Mesendoderm (in vitro differentiated cells): ENCODE results near the gene TNS1.

Source experiments
- DNase-seq: peaks from one replicate; pipeline ENCODE4 v3.0.0; 2013
- H2AK5ac ChIP-seq: 2 replicates; pipeline ENCODE4 v1.6.1; 2013; ENCODE audit warnings: low read length, inconsistent platforms
- H2BK120ac ChIP-seq: 2 replicates; pipeline ENCODE4 v1.6.1; 2013; ENCODE audit warnings: low read depth, mild to moderate bottlenecking, low read length, moderate library complexity, mixed read lengths
- H2BK15ac ChIP-seq: replicated peaks from 2 replicates; pipeline ENCODE4 v1.6.1; 2013; ENCODE audit warnings: low read depth, mild to moderate bottlenecking, moderate library complexity
- H2BK5ac ChIP-seq: 2 replicates; pipeline ENCODE4 v1.6.1; 2013; ENCODE audit warnings: low read length, inconsistent platforms
- H3K18ac ChIP-seq: 2 replicates; pipeline ENCODE4 v1.6.1; 2013; ENCODE audit warnings: mild to moderate bottlenecking, low read length, mixed read lengths
- H3K23ac ChIP-seq: one replicate; pipeline ENCODE4 v1.6.1; 2013; ENCODE audit warnings: low read length
- H3K27ac ChIP-seq: 2 replicates; pipeline ENCODE4 v1.5.1; 2013; ENCODE audit warnings: low read depth, mild to moderate bottlenecking, inconsistent platforms, low read length, moderate library complexity
- H3K27me3 ChIP-seq: 2 replicates; pipeline ENCODE4 v1.6.1; 2013; ENCODE audit warnings: low read length, control low read depth, mild to moderate bottlenecking, inconsistent platforms; ENCODE audit not compliant: insufficient read depth, poor library complexity
- H3K36me3 ChIP-seq: 2 replicates; pipeline ENCODE4 v1.6.1; 2013; ENCODE audit warnings: low read length, inconsistent platforms; ENCODE audit not compliant: control insufficient read depth, insufficient read depth
- H3K4ac ChIP-seq: one replicate; pipeline ENCODE4 v1.6.1; 2013; ENCODE audit warnings: low read depth, mild to moderate bottlenecking, low read length, moderate library complexity
- H3K4me1 ChIP-seq: 2 replicates; pipeline ENCODE4 v1.6.1; 2013; ENCODE audit warnings: low read depth, low read length, inconsistent platforms; ENCODE audit not compliant: control insufficient read depth
- H3K4me2 ChIP-seq: 2 replicates; pipeline ENCODE4 v1.6.1; 2013; ENCODE audit warnings: low read length
- H3K4me3 ChIP-seq: 2 replicates; pipeline ENCODE4 v1.5.1; 2013; ENCODE audit warnings: mild to moderate bottlenecking, low read length
- H3K56ac ChIP-seq: one replicate; pipeline ENCODE4 v1.6.1; 2013; ENCODE audit warnings: low read length
- H3K79me1 ChIP-seq: 2 replicates; pipeline ENCODE4 v1.6.1; 2013; ENCODE audit warnings: low read length, inconsistent platforms
- H3K79me2 ChIP-seq: 2 replicates; pipeline ENCODE4 v1.6.1; 2013; ENCODE audit warnings: mild to moderate bottlenecking, low read length; ENCODE audit not compliant: control insufficient read depth, insufficient read depth
- H3K9ac ChIP-seq: 2 replicates; pipeline ENCODE4 v1.6.1; 2013; ENCODE audit warnings: low read length, inconsistent platforms
- H4K5ac ChIP-seq: one replicate; pipeline ENCODE4 v1.6.1; 2013; ENCODE audit warnings: low read length
- H4K8ac ChIP-seq: one replicate; pipeline ENCODE4 v1.6.1; 2013; ENCODE audit warnings: low read depth, mild to moderate bottlenecking, control low read depth, low read length, moderate library complexity
- WGBS: extraction: QIAGEN DNeasy Blood & Tissue Kit; methylation state at CpG from one replicate; pipeline ENCODE4 v1.1.7; 2013; ENCODE audit warnings: low lambda C conversion rate, missing lambda C conversion rate; ENCODE audit not compliant: insufficient coverage; ENCODE audit errors: extremely low coverage; 5-methylcytosine and 5-hydroxymethylcytosine counted together

TNS1 gene

GRCh38 chr2:217959723-217960122 is 43.1 kb downstream of the TNS1 start:
- no peak overlapping the region for H3K27ac ChIP-seq
- H3K79me2 ChIP-seq: no peaks in the 10 kb centered on the region
- no peak overlapping the region for H3K4me2 ChIP-seq
- H3K27me3 ChIP-seq: no peaks in the 10 kb centered on the region
- no peak overlapping the region for H3K9ac ChIP-seq
- no peak overlapping the region for H3K56ac ChIP-seq
- no peak overlapping the region for H2AK5ac ChIP-seq
- no peak overlapping the region for H2BK5ac ChIP-seq
- DNase-seq: peak; percentile 88
- no peak overlapping the region for H3K4ac ChIP-seq
- H3K18ac ChIP-seq: no peak overlapping the region
- H3K79me1 ChIP-seq: no peaks in the 10 kb centered on the region
- H2BK15ac ChIP-seq: no peak overlapping the region
- H3K4me1 ChIP-seq: peaks cover 3% of the 10 kb centered on the region
- H4K5ac ChIP-seq: no peak overlapping the region
- no peaks in the 10 kb centered on the region for H3K36me3 ChIP-seq
- no CpG with 5 or more reads among the region's 8 CpGs for WGBS
- no peak overlapping the region for H3K23ac ChIP-seq
- H2BK120ac ChIP-seq: no peak overlapping the region
- no peak overlapping the region for H3K4me3 ChIP-seq
- H4K8ac ChIP-seq: no peak overlapping the region

DNA sequence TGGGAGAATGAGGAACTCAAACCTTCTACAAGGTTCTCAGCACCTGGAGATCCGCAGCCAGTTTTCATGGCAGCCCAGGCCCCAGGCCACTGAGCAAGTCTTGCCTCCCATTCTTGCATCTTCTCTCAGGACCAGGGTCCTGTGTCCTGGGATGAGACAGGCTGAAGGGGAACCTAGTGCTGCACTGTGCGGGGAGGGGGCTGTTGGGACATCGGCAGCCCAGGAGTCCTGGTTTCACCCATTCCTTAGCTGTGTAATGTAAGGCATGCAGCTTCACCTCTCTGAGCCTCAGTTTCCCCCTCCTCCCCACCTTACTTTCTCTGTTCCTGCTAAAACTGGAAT is 43.9 kb downstream of the TNS1 start:
- Histone ChIP-seq H3K79me2 (no peaks in the 10 kb centered on the region), H3K56ac (no peak overlapping the region), H3K9ac (no peak overlapping the region), H3K4ac (no peak overlapping the region), H3K79me1 (no peaks in the 10 kb centered on the region), H2BK5ac (no peak overlapping the region), H3K27me3 (no peaks in the 10 kb centered on the region), H3K23ac (no peak overlapping the region), H3K18ac (no peak overlapping the region), H3K4me3 (no peak overlapping the region), H4K5ac (no peak overlapping the region), H4K8ac (no peak overlapping the region), H3K27ac (no peak overlapping the region), H2BK120ac (no peak overlapping the region), H3K36me3 (no peaks in the 10 kb centered on the region), H3K4me2 (no peak overlapping the region), H2AK5ac (no peak overlapping the region), H3K4me1 (peaks cover 3% of the 10 kb centered on the region), H2BK15ac (no peak overlapping the region)
- DNase-seq: no peak
- no CpG with 5 or more reads among the region's 3 CpGs for WGBS

GRCh38 chr2:217958206-217958883 is 44.5 kb downstream of the TNS1 start:
- Histone ChIP-seq H3K4me1 (peaks cover 3% of the 10 kb centered on the region), H3K9ac (no peak overlapping the region), H3K23ac (no peak overlapping the region), H2BK5ac (no peak overlapping the region), H3K4ac (no peak overlapping the region), H3K79me2 (no peaks in the 10 kb centered on the region), H3K4me3 (no peak overlapping the region), H4K8ac (no peak overlapping the region), H3K79me1 (no peaks in the 10 kb centered on the region), H3K36me3 (no peaks in the 10 kb centered on the region), H3K18ac (no peak overlapping the region), H3K27me3 (no peaks in the 10 kb centered on the region), H2BK15ac (no peak overlapping the region), H2BK120ac (no peak overlapping the region), H3K56ac (no peak overlapping the region), H3K27ac (no peak overlapping the region), H4K5ac (no peak overlapping the region), H3K4me2 (no peak overlapping the region), H2AK5ac (no peak overlapping the region)
- DNase-seq: no peak
- no CpG with 5 or more reads among the region's 16 CpGs for WGBS

- Histone ChIP-seq H3K18ac (no peak overlapping the region), H3K4ac (no peak overlapping the region), H3K4me1 (peaks cover 3% of the 10 kb centered on the region), H2AK5ac (no peak overlapping the region), H3K56ac (no peak overlapping the region), H2BK15ac (no peak overlapping the region), H3K9ac (no peak overlapping the region), H3K79me2 (no peaks in the 10 kb centered on the region), H3K4me3 (no peak overlapping the region), H3K36me3 (no peaks in the 10 kb centered on the region), H3K23ac (no peak overlapping the region), H3K4me2 (no peak overlapping the region), H4K5ac (no peak overlapping the region), H3K27me3 (no peaks in the 10 kb centered on the region), H2BK5ac (no peak overlapping the region), H2BK120ac (no peak overlapping the region), H3K79me1 (no peaks in the 10 kb centered on the region), H3K27ac (no peak overlapping the region), H4K8ac (no peak overlapping the region)
- no CpG with 5 or more reads among the region's 16 CpGs for WGBS
- DNase-seq: no peak
Measured at GRCh38 chr2:217956586-217957457, 46.0 kb downstream of the TNS1 start.

DNA sequence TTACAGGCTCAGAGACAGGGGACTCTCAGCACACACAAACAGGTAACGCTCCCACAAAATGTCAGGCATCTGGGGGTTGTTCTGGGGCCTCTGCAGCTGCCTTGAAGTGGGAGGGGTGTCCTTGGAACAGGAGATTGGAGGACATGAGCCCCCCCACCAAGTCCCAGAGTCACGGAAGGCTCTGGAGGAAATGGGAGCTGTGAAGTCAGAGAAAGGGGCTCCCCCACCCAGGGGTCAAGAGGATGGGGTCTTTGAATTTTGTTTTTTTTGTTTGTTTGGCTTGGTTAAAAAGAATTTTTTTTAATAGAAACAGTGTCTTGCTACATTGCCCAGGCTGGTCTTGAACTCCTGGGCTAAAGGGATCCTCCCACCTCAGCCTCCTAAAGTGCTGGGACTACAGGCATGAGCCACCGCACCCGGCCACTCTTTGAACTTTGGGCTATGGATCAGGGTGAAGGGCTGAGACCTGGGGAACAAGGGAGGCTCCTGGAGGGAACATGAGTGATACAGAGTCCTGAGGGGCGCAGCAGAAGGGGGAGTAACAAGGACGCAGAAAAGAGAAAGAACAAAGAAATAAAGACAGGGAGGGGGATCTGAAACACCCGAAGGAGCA is 46.8 kb downstream of the TNS1 start:
- Histone ChIP-seq H2AK5ac (no peak overlapping the region), H4K5ac (no peak overlapping the region), H3K4me2 (no peak overlapping the region), H3K27ac (no peak overlapping the region), H3K9ac (no peak overlapping the region), H3K18ac (no peak overlapping the region), H3K79me2 (no peaks in the 10 kb centered on the region), H3K23ac (no peak overlapping the region), H3K36me3 (no peaks in the 10 kb centered on the region), H3K27me3 (no peaks in the 10 kb centered on the region), H3K4me3 (no peak overlapping the region), H4K8ac (no peak overlapping the region), H3K4me1 (peaks cover 3% of the 10 kb centered on the region), H2BK5ac (no peak overlapping the region), H2BK120ac (no peak overlapping the region), H2BK15ac (no peak overlapping the region), H3K56ac (no peak overlapping the region), H3K79me1 (no peaks in the 10 kb centered on the region), H3K4ac (no peak overlapping the region)
- no peak for DNase-seq
- no CpG with 5 or more reads among the region's 7 CpGs for WGBS
